IMR-90 (cell line): ENCODE data around the gene IGFL3. TPM values are rescaled to one million over a fixed set of nuclear protein-coding genes. Genes with fewer than 3 reads are reported as not detected.

Source experiments
- ATAC-seq: fragments of 200-7000 bp; cut with Tn5 transposase; 2 replicates; pipeline ENCODE4 v1.9.1; 2020; ENCODE audit warnings: low read depth, mild to moderate bottlenecking, moderate library complexity
- BruUV-seq: library from RNA; stranded (reverse); fragments of 400-500 nt; replicated peaks from 2 replicates; lab custom pipeline; 2021; lab: Mats Ljungman, UMichigan
- CTCF ChIA-PET: fragments of 300-600 bp; formaldehyde crosslinking; extraction: SDS; loops from one replicate; lab custom pipeline; 2021; ENCODE audit warnings: antibody characterized with exemption; lab: Yijun Ruan, JAX
- POLR2A ChIA-PET: fragments of 300-600 bp; sonication (Branson Sonifier 250); formaldehyde crosslinking; loops from one replicate; lab custom pipeline; 2022; ENCODE audit warnings: antibody characterized with exemption; ENCODE audit not compliant: unreplicated experiment; lab: Charles Lee
- DNase-seq: peaks from one replicate; pipeline ENCODE4 v3.0.0; 2013
- H2AFZ ChIP-seq: replicated peaks from 2 replicates; pipeline ENCODE3; 2013; ENCODE audit warnings: low read length, mild to moderate bottlenecking; ENCODE audit not compliant: poor library complexity
- H2AK5ac ChIP-seq: 2 replicates; pipeline ENCODE4 v1.6.1; 2013; ENCODE audit warnings: low read depth, low read length, inconsistent platforms
- H2AK9ac ChIP-seq: replicated peaks from 2 replicates; pipeline ENCODE3; 2013; ENCODE audit warnings: mild to moderate bottlenecking, low read depth, low read length, moderate library complexity; ENCODE audit not compliant: poor library complexity
- H2BK120ac ChIP-seq: 2 replicates; pipeline ENCODE4 v1.6.1; 2013; ENCODE audit warnings: low read depth, low read length, inconsistent platforms
- H2BK15ac ChIP-seq: 3 replicates; pipeline ENCODE4 v1.6.1; 2013; ENCODE audit warnings: low read depth, low read length, inconsistent platforms
- H2BK20ac ChIP-seq: 2 replicates; pipeline ENCODE4 v1.6.1; 2013; ENCODE audit warnings: low read depth, mild to moderate bottlenecking, inconsistent platforms, low read length, moderate library complexity
- H2BK5ac ChIP-seq: 2 replicates; pipeline ENCODE4 v1.6.1; 2013; ENCODE audit warnings: mild to moderate bottlenecking, low read depth, low read length, inconsistent platforms; ENCODE audit not compliant: poor library complexity, severe bottlenecking
- H3K14ac ChIP-seq: replicated peaks from 2 replicates; pipeline ENCODE4 v1.6.1; 2013; ENCODE audit warnings: low read depth, low read length, inconsistent platforms
- H3K18ac ChIP-seq: 2 replicates; pipeline ENCODE4 v1.6.1; 2013; ENCODE audit warnings: low read depth, low read length, control low read depth
- H3K23ac ChIP-seq: 2 replicates; pipeline ENCODE4 v1.6.1; 2013; ENCODE audit warnings: low read depth, low read length, inconsistent platforms
- H3K27ac ChIP-seq: 2 replicates; pipeline ENCODE4 v1.5.1; 2013; ENCODE audit warnings: mild to moderate bottlenecking, control low read depth, low read length; ENCODE audit not compliant: insufficient read depth
- H3K27me3 ChIP-seq: 2 replicates; pipeline ENCODE4 v1.6.1; 2013; ENCODE audit warnings: low read length; ENCODE audit not compliant: control insufficient read depth, insufficient read depth
- H3K36me3 ChIP-seq: 2 replicates; pipeline ENCODE4 v1.6.1; 2013; ENCODE audit warnings: low read length, mixed read lengths; ENCODE audit not compliant: control insufficient read depth, insufficient read depth
- H3K4ac ChIP-seq: 2 replicates; pipeline ENCODE4 v1.6.1; 2013; ENCODE audit warnings: low read depth, low read length, inconsistent platforms
- H3K4me1 ChIP-seq: 2 replicates; pipeline ENCODE4 v1.6.1; 2013; ENCODE audit warnings: low read length, mixed read lengths; ENCODE audit not compliant: control insufficient read depth, insufficient read depth
- H3K4me2 ChIP-seq: 2 replicates; pipeline ENCODE4 v1.6.1; 2013; ENCODE audit warnings: low read depth, mild to moderate bottlenecking, control low read depth, low read length, moderate library complexity
- H3K4me3 ChIP-seq: 2 replicates; pipeline ENCODE4 v1.5.1; 2013; ENCODE audit warnings: low read depth, mild to moderate bottlenecking, control low read depth, low read length, moderate library complexity; ENCODE audit not compliant: insufficient read depth
- H3K56ac ChIP-seq: 2 replicates; pipeline ENCODE4 v1.6.1; 2013; ENCODE audit warnings: low read length, inconsistent platforms; ENCODE audit not compliant: insufficient read depth; ENCODE audit errors: extremely low read depth
- H3K79me1 ChIP-seq, 2 experiments: 2 replicates each; pipeline ENCODE4 v1.6.1; 2013; ENCODE audit warnings: low read length in 2 of 2, inconsistent platforms in 1 of 2, low read depth in 1 of 2
- H3K9ac ChIP-seq: 2 replicates; pipeline ENCODE4 v1.6.1; 2013; ENCODE audit warnings: low read depth, low read length, control low read depth
- H3K9me1 ChIP-seq: 2 replicates; pipeline ENCODE4 v1.6.1; 2013; ENCODE audit warnings: low read length, inconsistent platforms; ENCODE audit not compliant: insufficient read depth
- H3K9me3 ChIP-seq: 2 replicates; pipeline ENCODE4 v1.6.1; 2013; ENCODE audit warnings: low read length; ENCODE audit not compliant: control insufficient read depth, insufficient read depth
- H4K20me1 ChIP-seq: 2 replicates; pipeline ENCODE4 v1.6.1; 2013; ENCODE audit warnings: low read length, inconsistent platforms; ENCODE audit not compliant: insufficient read depth
- H4K5ac ChIP-seq: 2 replicates; pipeline ENCODE4 v1.6.1; 2013; ENCODE audit warnings: mild to moderate bottlenecking, low read depth, low read length, control low read depth
- H4K8ac ChIP-seq, 2 experiments: 2 replicates each; pipeline ENCODE4 v1.6.1; 2013; ENCODE audit warnings: low read depth in 2 of 2, low read length in 2 of 2, control low read depth in 1 of 2, inconsistent platforms in 1 of 2
- H4K91ac ChIP-seq: 2 replicates; pipeline ENCODE4 v1.6.1; 2013; ENCODE audit warnings: low read depth, low read length, inconsistent platforms; ENCODE audit not compliant: insufficient read depth
- BHLHE40 ChIP-seq: fragments of 150-350 bp; IDR thresholded peaks from 2 replicates; pipeline ENCODE4 v1.6.1; 2016; ENCODE audit warnings: mild to moderate bottlenecking, low read depth, low read length
- CEBPB ChIP-seq: IDR thresholded peaks from 2 replicates; pipeline ENCODE4 v1.6.1; 2012; ENCODE audit warnings: low read depth, low read length, improper control_type of control experiment
- CHD1 ChIP-seq: IDR thresholded peaks from 2 replicates; pipeline ENCODE4 v1.6.1; 2012; ENCODE audit warnings: low read depth, low read length, improper control_type of control experiment
- FOS ChIP-seq: fragments of 150-350 bp; IDR thresholded peaks from 2 replicates; pipeline ENCODE4 v1.6.1; 2016; ENCODE audit warnings: low read depth, low read length
- MAFK ChIP-seq: IDR thresholded peaks from 2 replicates; pipeline ENCODE4 v1.6.1; 2012; ENCODE audit warnings: low read depth, low read length, improper control_type of control experiment
- MAZ ChIP-seq: IDR thresholded peaks from 2 replicates; pipeline ENCODE4 v1.6.1; 2012; ENCODE audit warnings: low read depth, mild to moderate bottlenecking, low read length, improper control_type of control experiment, moderate library complexity, borderline replicate concordance
- POLR2A ChIP-seq: IDR thresholded peaks from 2 replicates; pipeline ENCODE4 v1.6.1; 2012; ENCODE audit warnings: mild to moderate bottlenecking, low read depth, low read length
- SMC3 ChIP-seq: fragments of 150-350 bp; IDR thresholded peaks from 2 replicates; pipeline ENCODE4 v1.6.1; 2016; ENCODE audit warnings: low read depth, mild to moderate bottlenecking, antibody characterized with exemption, low read length, moderate library complexity
- WGBS, 2 experiments: methylation state at CpG; one replicate each; pipeline versions ENCODE4 v1.1.5 to v1.1.7; 2013; ENCODE audit warnings: missing lambda C conversion rate in 2 of 2; ENCODE audit not compliant: insufficient read length in 1 of 2; ENCODE audit errors: extremely low coverage in 2 of 2; 5-methylcytosine and 5-hydroxymethylcytosine counted together
- dilution Hi-C: fragments of 300-500 bp; cut with HindIII; formaldehyde crosslinking; loops from one replicate; pipeline ENCODE4 v1.14.3; 2018; ENCODE audit warnings: low sequenced_read_pairs; ENCODE audit not compliant: unreplicated experiment
- in situ Hi-C: fragments of 300-500 bp; cut with MboI; formaldehyde crosslinking; loops from 3 replicates; pipeline ENCODE4 v1.14.3; 2019; ENCODE audit warnings: low sequenced_read_pairs, inconsistent platforms, mixed read lengths
- intact Hi-C: fragments of 100-400 bp; cut with micrococcal nuclease; formaldehyde crosslinking; loops from 2 replicates; pipeline ENCODE4 v1.10.0; 2022
- polyA plus RNA-seq, 3 experiments: library from polyadenylated mRNA; depleted of rRNA; stranded (reverse); fragments of >200 nt; gene quantifications; 2 replicates each; pipeline ENCODE4 v1.2.3, GENCODE V29; 2012; ENCODE audit warnings: low replicate concordance in 1 of 3
- total RNA-seq: library from RNA; depleted of rRNA; stranded (reverse); fragments of >200 nt; gene quantifications from 2 replicates; pipeline ENCODE4 v1.2.3, GENCODE V29; 2012
- TF ChIP-seq, protein P1 (sequence below): fragments of 150-350 bp; IDR thresholded peaks from 2 replicates; pipeline ENCODE4 v1.6.1; 2017; ENCODE audit warnings: mild to moderate bottlenecking, antibody characterized with exemption, low read length, low read depth

IGFL3 gene
- total and polyA plus RNA-seq, 2 of the 4 experiments (the other 2 are of a cell fraction), result not detected

- H3K14ac ChIP-seq, result no peak overlapping the region
- no peak overlapping the region for H3K56ac ChIP-seq
- H2BK120ac ChIP-seq, result no peak overlapping the region
- no peak overlapping the region for H4K5ac ChIP-seq
- H2BK15ac ChIP-seq, result no peak overlapping the region
- dilution Hi-C loops, result no loop called here
- H2AFZ ChIP-seq, result no peak overlapping the region
- H3K36me3 ChIP-seq, result no peaks in the 10 kb centered on the region
- H3K4me2 ChIP-seq, result no peak overlapping the region
- peaks cover 17% of the 10 kb centered on the region for H3K9me3 ChIP-seq
- no peaks in the 10 kb centered on the region for H3K79me1 ChIP-seq
- no peaks in the 10 kb centered on the region for H4K20me1 ChIP-seq
- H2BK20ac ChIP-seq, result no peak overlapping the region
- TF ChIP-seq CEBPB, result no peak
- no peak for TF ChIP-seq POLR2A
- TF ChIP-seq SMC3, result no peak
- TF ChIP-seq, protein P1, sequence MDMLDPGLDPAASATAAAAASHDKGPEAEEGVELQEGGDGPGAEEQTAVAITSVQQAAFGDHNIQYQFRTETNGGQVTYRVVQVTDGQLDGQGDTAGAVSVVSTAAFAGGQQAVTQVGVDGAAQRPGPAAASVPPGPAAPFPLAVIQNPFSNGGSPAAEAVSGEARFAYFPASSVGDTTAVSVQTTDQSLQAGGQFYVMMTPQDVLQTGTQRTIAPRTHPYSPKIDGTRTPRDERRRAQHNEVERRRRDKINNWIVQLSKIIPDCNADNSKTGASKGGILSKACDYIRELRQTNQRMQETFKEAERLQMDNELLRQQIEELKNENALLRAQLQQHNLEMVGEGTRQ, result no peak
- no peak for TF ChIP-seq FOS
- TF ChIP-seq MAFK, result no peak
- TF ChIP-seq CHD1, result no peak
- no peak for TF ChIP-seq MAZ
- no peak for TF ChIP-seq BHLHE40
- no peak overlapping the region for H3K23ac ChIP-seq
- H3K9ac ChIP-seq, result no peak overlapping the region
- H3K27me3 ChIP-seq, result peaks cover 27% of the 10 kb centered on the region
- no peak overlapping the region for H2BK5ac ChIP-seq
- no peak overlapping the region for H3K27ac ChIP-seq
- in situ Hi-C loops, result no loop called here
- no peaks in the 10 kb centered on the region for H3K4me1 ChIP-seq
- DNase-seq (no peak), ATAC-seq (no peak)
- H4K8ac ChIP-seq, result no peak overlapping the region
- no peak overlapping the region for H3K4ac ChIP-seq
- H2AK5ac ChIP-seq, result no peak overlapping the region
- BruUV-seq, result no TSS peak
- no peak overlapping the region for H3K18ac ChIP-seq
- WGBS, 2 experiments, result no CpG with 5 or more reads among the region's 2 CpGs
- H2AK9ac ChIP-seq, result no peak overlapping the region
- ChIA-PET CTCF (interaction anchor here (1.0 kb wide), 1 partner anchor 11 kb away, joined by 3 read pairs; no protein-coding TSS in a partner anchor), POLR2A (no interaction called here)
- intact Hi-C loops, result no loop called here
- H3K4me3 ChIP-seq, result no peak overlapping the region
- no peak overlapping the region for H4K91ac ChIP-seq
- H3K9me1 ChIP-seq, result no peaks in the 10 kb centered on the region
These were observed 36.4 kb downstream of the IGFL3 start for GRCh38 chr19:46088101-46088500.
